Spinal cord (tissue), 10 donors: Measurements from ENCODE around the gene GOLGA2. TPM values are rescaled to one million over a fixed set of nuclear protein-coding genes. Genes with fewer than 3 reads are reported as not detected.
A peak's percentile ranks its signal among the peaks of the same experiment; 100 is the strongest.

ENCODE experiments used
- DNase-seq, 6 donors: peaks; one replicate each; pipeline versions ENCODE4 v3.0.0 to v3.0.0-alpha.2; 2013 to 2015; ENCODE audit warnings: low spot score in 6 of 6, low read depth in 4 of 6
- H3K27ac ChIP-seq: one replicate; pipeline ENCODE4 v1.5.1; 2013; ENCODE audit warnings: low read depth, low read length, control low read depth
- H3K27me3 ChIP-seq: one replicate; pipeline ENCODE4 v1.6.1; 2013; ENCODE audit warnings: low read length; ENCODE audit not compliant: control insufficient read depth, insufficient read depth
- H3K36me3 ChIP-seq: one replicate; pipeline ENCODE4 v1.6.1; 2013; ENCODE audit warnings: low read length; ENCODE audit not compliant: control insufficient read depth, insufficient read depth
- H3K4me1 ChIP-seq: one replicate; pipeline ENCODE4 v1.6.1; 2013; ENCODE audit warnings: low read length; ENCODE audit not compliant: control insufficient read depth, insufficient read depth
- H3K4me3 ChIP-seq: one replicate; pipeline ENCODE4 v1.5.1; 2013; ENCODE audit warnings: low read depth, low read length, control low read depth
- H3K9me3 ChIP-seq: one replicate; pipeline ENCODE4 v1.6.1; 2013; ENCODE audit warnings: low read length; ENCODE audit not compliant: control insufficient read depth, insufficient read depth
- WGBS: methylation state at CpG from one replicate; pipeline ENCODE4 v1.1.5; 2013; ENCODE audit warnings: missing lambda C conversion rate; ENCODE audit not compliant: insufficient coverage; 5-methylcytosine and 5-hydroxymethylcytosine counted together
- polyA plus RNA-seq, 2 donors: library from polyadenylated mRNA; unstranded; fragments of 120-200 nt; gene quantifications; one replicate each; pipeline ENCODE4 v1.2.1, GENCODE V29; 2013; ENCODE audit not compliant: insufficient read length in 2 of 2
- total RNA-seq, 2 donors: library from RNA; depleted of rRNA in 1 of 2; stranded (reverse); fragments of 120-200 nt in 1 of 2; fragments of >200 nt in 1 of 2; gene quantifications; one replicate each; pipeline versions ENCODE4 v1.2.3 to v1.2.4, GENCODE V29; 2013 to 2014
- donor health status: healthy.

GOLGA2 gene
- total and polyA plus RNA-seq, 4 donors, result 70.6 to 119 (median 86.0) TPM

GRCh38 chr9:128252317-128253139 is 23.3 kb downstream of the GOLGA2 start:
- Histone ChIP-seq H3K4me1 (peaks cover 19% of the 10 kb centered on the region), H3K36me3 (peaks cover 88% of the 10 kb centered on the region), H3K4me3 (no peak overlapping the region), H3K9me3 (no peaks in the 10 kb centered on the region), H3K27ac (no peak overlapping the region), H3K27me3 (no peaks in the 10 kb centered on the region)
- WGBS, result 94% methylated on average over 25 of the region's 25 CpGs
- no peak for DNase-seq

GRCh38 chr9:128251732-128252100 is 24.1 kb downstream of the GOLGA2 start:
- H3K27ac ChIP-seq, result no peak overlapping the region

GRCh38 chr9:128250839-128251731 is 24.7 kb downstream of the GOLGA2 start:
- Histone ChIP-seq H3K9me3 (no peaks in the 10 kb centered on the region), H3K4me1 (peaks cover 28% of the 10 kb centered on the region), H3K27ac (no peak overlapping the region), H3K4me3 (peak overlapping the region; percentile 35), H3K27me3 (no peaks in the 10 kb centered on the region), H3K36me3 (peaks cover 91% of the 10 kb centered on the region)
- no peak for DNase-seq
- WGBS, result 34% methylated on average over 32 of the region's 43 CpGs

More at GRCh38 chr9:128251732-128252100, 24.1 kb downstream of the GOLGA2 start:
- peaks cover 89% of the 10 kb centered on the region for H3K36me3 ChIP-seq
- H3K4me1 ChIP-seq, result peaks cover 23% of the 10 kb centered on the region
- H3K4me3 ChIP-seq, result no peak overlapping the region
- no peak for DNase-seq
- WGBS, result 50% methylated on average over 1 of the region's 3 CpGs
- H3K27me3 ChIP-seq, result no peaks in the 10 kb centered on the region
- H3K9me3 ChIP-seq, result no peaks in the 10 kb centered on the region

GRCh38 chr9:128249908-128250838 is 25.6 kb downstream of the GOLGA2 start:
- Histone ChIP-seq H3K9me3 (no peaks in the 10 kb centered on the region), H3K27me3 (no peaks in the 10 kb centered on the region), H3K27ac (no peak overlapping the region), H3K4me3 (peak overlapping the region; percentile 35), H3K4me1 (peaks cover 33% of the 10 kb centered on the region), H3K36me3 (peaks cover 89% of the 10 kb centered on the region)
- WGBS, result 21% methylated on average over 78 of the region's 81 CpGs
- DNase-seq, result peak in 2 of 6 donors; percentile 71 to 72

- Histone ChIP-seq H3K4me1 (peaks cover 34% of the 10 kb centered on the region), H3K9me3 (no peaks in the 10 kb centered on the region), H3K27ac (no peak overlapping the region), H3K27me3 (no peaks in the 10 kb centered on the region), H3K36me3 (peaks cover 88% of the 10 kb centered on the region), H3K4me3 (no peak overlapping the region)
- 87% methylated on average over 7 of the region's 8 CpGs for WGBS
- no peak for DNase-seq
Measured at GRCh38 chr9:128249558-128249907, 26.3 kb downstream of the GOLGA2 start.

GRCh38 chr9:128247226-128247803 is 28.5 kb downstream of the GOLGA2 start:
- Histone ChIP-seq H3K4me1 (peaks cover 52% of the 10 kb centered on the region), H3K36me3 (peaks cover 88% of the 10 kb centered on the region), H3K27me3 (no peaks in the 10 kb centered on the region), H3K27ac (no peak overlapping the region), H3K4me3 (no peak overlapping the region), H3K9me3 (no peaks in the 10 kb centered on the region)
- DNase-seq, result no peak
- WGBS, result 76% methylated on average over 3 of the region's 5 CpGs

GRCh38 chr9:128246471-128246870 is 29.3 kb downstream of the GOLGA2 start:
- peaks cover 53% of the 10 kb centered on the region for H3K4me1 ChIP-seq
- H3K27me3 ChIP-seq, result no peaks in the 10 kb centered on the region
- DNase-seq, result no peak
- 61% methylated on average over 2 of the region's 2 CpGs for WGBS
- H3K9me3 ChIP-seq, result no peaks in the 10 kb centered on the region
- peak overlapping the region; percentile 86 for H3K27ac ChIP-seq
- H3K36me3 ChIP-seq, result peaks cover 85% of the 10 kb centered on the region
- no peak overlapping the region for H3K4me3 ChIP-seq

GRCh38 chr9:128245421-128246151 is 30.2 kb downstream of the GOLGA2 start:
- peaks cover 85% of the 10 kb centered on the region for H3K36me3 ChIP-seq
- H3K27ac ChIP-seq, result peak overlapping the region; percentile 86
- no peaks in the 10 kb centered on the region for H3K27me3 ChIP-seq
- H3K9me3 ChIP-seq, result no peaks in the 10 kb centered on the region
- H3K4me1 ChIP-seq, result peaks cover 49% of the 10 kb centered on the region
- H3K4me3 ChIP-seq, result no peak overlapping the region
- DNase-seq, result peak in 1 of 6 donors; percentile 64
- WGBS, result 48% methylated on average over 11 of the region's 13 CpGs
